HG03159 (cell line): ENCODE data around the gene ZBED1.
A peak's percentile ranks its signal among the peaks of the same experiment; 100 is the strongest.
"Not testable (repeated sequence)": the region's sequence is repeated elsewhere in the genome, so short reads cannot be mapped to it uniquely, and the experiment has no call there.

Experiments used
- ATAC-seq: cut with Tn5 transposase; IDR thresholded peaks from one replicate; pipeline ENCODE4 v1.9.1; 2021; ENCODE audit warnings: mild to moderate bottlenecking, moderate library complexity; ENCODE audit not compliant: unreplicated experiment

The ZBED1 gene

DNA sequence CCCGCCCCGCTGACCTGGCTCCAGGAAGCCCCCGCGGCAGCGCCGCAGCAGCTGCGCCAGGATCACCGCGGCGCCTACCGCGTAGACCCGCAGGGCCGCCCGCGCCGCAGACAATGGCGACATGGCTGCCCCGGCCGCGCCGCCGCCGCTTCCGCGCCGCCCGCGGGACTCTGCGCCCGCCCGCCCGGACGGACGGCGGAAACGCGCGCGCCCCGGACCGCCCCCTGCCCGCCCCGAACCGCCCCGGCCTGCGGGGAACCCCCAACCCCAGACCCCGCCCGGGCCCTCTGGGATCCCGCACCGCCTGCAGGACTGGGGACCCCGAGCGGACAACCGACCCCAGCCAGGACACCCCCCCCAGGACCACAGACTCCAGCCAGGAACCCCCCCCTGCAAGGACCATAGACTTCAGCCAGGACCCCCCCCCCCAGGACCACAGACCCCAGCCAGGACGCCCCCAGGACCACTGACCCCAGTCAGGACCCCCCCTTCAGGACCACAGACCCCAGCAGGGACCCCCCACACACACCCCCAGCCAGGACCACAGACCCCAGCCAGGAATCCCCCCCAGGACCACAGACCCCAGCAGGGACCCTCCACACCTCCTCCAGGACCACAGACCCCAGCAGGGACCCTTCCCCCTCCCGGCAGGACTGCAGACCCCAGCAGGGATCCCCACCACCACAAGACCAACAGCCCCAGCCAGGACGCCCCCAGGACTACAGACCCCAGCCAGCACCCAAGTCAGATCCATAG is at the start of gene ZBED1, which contains the start of gene DHRSX:
ZBED1 (minus strand) TSS at position 174 of the 756 bp plus-strand sequence. CDS start 10,257 bp downstream, outside the sequence.
DHRSX (minus strand) TSS at position 174 of the 756 bp plus-strand sequence; CDS start at position 123, 51 bp downstream.
- peak; percentile 56 for ATAC-seq

- ATAC-seq, result no peak
Observed at GRCh38 chrX:2549876-2550275, 49.1 kb upstream of the ZBED1 start.

- no peak for ATAC-seq
Observed at GRCh38 chrX:2548711-2549423, 48.1 kb upstream of the ZBED1 start.

DNA sequence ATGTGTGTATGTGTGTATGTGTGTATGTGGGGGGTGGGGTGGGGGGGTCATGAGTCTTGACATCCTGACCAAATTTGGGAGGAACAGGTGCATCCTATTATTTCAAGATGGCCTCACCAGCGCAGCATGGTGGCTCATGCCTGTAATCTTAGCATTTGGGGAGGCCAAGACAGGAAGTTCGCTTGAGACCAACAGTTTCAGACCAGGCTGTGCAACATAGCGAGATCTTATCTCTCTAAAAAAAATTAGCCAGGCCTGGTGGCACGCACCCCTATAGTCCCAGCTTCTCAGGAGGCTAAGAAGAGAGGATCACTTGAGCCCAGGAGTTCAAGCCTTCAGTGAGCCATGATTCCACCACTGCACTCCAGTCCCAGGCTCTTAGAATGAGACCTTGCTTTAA is 47.0 kb upstream of the ZBED1 start:
- no peak for ATAC-seq

DNA sequence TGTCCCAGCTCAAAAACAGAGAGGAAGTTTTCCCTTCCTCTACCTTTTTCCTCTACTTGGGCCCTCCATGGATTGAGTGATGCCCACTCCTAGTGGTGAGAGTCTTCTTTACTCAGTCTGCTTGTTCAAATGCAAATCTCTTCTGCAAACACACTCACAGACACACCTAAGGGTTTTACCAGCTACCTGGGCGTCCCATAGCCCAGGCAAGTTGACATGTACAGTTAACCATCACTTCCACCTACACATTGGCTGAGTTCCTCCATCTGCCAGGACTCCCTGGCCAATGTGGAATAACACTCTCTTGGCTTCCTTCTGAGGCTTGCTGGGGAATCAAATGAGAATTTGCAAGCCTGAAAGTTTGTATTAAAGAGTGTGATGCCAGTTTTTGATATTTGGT is 45.7 kb upstream of the ZBED1 start:
- ATAC-seq, result no peak

GRCh38 chrX:2545144-2545543 is 44.4 kb upstream of the ZBED1 start:
- ATAC-seq, result no peak

GRCh38 chrX:2542826-2543521 is 42.2 kb upstream of the ZBED1 start:
- no peak for ATAC-seq

- no peak for ATAC-seq
Observed at GRCh38 chrX:2541603-2542002, 40.8 kb upstream of the ZBED1 start.

DNA sequence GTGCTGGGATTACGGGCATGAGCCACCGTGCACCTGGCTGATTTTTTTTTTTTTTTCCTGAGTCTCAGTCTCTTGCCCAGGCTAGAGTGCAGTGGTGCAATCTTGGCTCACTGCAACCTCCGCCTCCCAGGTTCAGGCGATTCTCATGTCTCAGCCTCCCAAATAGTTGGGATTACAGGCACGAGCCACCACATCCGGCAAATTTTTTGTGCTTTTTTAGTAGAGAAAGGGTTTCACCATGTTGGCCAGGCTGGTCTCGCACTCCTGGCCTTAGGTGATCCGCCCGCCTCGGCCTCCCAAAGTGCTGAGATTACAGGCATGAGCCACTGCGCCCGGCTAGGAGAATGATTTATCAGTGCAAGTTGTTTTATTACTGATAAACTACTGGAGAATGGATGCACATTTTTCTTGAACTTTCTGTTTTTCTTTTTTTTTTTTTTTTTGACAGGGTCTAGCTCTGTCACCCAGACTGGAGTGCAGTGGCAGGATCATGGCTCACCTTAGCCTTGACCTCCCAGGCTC is 39.7 kb upstream of the ZBED1 start:
- ATAC-seq, result no peak

DNA sequence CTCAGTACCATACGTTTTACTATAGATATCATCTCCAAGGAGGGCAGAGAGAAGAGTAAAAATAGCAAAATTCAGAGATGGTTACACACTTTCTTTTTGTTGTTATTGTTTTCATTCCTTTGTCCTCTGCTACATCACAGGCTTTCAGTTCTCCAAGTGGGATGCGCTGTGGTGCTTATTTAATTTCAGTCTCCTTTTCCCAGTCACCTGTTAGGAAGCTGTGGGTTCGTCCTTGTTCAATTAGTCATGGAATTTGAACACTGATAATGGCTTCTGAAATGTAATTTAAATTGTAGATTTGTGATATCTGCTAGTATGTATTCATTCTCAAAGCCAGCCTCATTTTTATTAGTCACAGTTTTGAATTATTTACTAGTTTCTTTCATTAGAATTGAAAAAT is 38.8 kb upstream of the ZBED1 start:
- no peak for ATAC-seq

DNA sequence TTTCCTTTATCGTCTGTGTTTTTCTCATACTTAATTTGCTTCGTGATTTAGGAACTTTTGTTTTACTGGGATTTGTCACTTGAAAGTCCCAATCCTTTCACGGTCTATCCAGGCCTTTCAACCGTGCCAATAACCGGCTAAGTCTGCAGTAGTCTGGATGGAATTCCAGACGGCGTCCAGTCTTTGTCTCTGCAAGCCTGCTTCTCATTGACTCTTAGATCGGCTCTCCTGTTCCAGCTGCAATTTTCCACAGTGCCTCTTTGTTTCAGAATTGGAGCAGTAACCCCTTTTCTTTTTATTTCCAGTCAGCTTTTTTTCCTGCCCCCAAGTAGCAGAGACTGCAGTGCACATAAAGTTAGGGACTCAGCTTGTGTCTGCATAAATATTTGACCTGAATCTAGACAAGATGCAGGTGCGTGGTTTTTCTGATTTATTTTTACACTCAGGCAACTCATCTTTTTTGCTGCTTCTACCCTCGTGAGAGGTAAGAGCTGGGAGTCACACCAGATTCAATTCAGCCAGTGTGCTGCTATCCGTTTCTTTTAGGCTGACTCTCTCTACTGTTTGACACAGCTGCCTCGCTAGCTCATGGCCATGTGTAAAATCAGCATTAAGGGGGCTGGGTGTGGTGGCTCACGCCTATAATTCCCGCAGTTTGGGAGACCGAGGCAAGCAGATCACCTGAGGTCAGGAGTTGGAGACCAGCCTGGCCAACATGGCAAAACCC is 37.4 kb upstream of the ZBED1 start:
- no peak for ATAC-seq

GRCh38 chrX:2536974-2537373 is 36.2 kb upstream of the ZBED1 start:
- no peak for ATAC-seq

DNA sequence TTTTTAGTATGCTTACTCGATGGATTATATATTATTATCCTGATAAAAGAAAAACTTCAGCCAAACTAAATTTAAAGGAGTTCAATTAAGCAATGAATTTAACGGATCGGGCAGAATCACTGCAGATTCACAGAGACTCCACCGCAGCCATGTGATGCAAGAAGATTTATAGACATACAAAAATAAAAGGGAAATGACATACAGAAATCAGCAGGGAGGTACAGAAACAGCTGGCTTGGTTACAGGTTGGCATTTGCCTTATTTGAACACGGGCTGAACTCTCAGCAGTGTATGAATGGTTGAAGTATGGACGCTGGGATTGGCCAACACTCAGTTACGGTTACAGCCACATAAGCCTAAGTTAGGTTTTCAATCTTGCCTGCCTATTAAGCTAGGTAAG is 35.4 kb upstream of the ZBED1 start:
- no peak for ATAC-seq

GRCh38 chrX:2534261-2535021 is 33.7 kb upstream of the ZBED1 start:
- ATAC-seq, result not testable (repeated sequence)

DNA sequence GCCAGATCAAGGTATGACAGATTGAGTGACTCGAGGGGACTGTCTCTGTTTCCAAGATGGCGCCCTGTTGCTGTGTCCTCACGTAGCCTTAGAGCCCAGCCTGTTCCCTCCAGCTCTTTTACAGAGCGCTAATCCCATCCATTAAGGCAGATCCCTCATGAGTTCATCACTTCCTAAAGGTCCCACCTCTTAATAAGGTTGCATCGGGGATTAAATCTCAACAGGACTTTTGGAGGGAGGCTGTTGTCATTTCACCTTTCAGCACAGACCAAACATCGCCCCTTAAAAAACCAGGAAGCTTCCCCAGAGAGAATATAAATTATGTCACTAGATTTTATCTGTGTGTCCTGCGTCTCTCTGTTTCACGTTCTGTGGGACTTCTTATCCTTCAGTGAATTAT is 32.6 kb upstream of the ZBED1 start:
- no peak for ATAC-seq

GRCh38 chrX:2526390-2526789 is 25.6 kb upstream of the ZBED1 start:
- no peak for ATAC-seq

DNA sequence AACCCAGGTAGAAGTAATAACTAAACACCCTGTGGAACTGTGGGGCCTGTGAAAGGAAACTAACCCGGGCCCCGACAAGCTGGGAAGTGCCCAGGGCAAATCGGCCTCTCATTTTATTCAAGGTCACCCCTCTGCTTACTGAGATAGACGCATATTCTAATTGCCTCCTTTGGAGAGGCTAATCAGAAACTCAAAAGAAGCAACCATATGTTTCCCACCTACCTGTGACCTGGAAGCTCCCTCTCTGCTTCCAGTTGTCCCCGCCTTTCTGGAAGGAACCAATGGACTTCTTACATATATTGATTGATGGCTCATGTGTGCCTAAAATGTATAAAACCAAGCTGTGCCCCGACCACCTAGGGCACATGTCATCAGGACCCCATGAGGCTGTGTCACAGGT is 23.1 kb upstream of the ZBED1 start:
- no peak for ATAC-seq

GRCh38 chrX:2521927-2522386 is 21.2 kb upstream of the ZBED1 start:
- peak; percentile 20 for ATAC-seq

DNA sequence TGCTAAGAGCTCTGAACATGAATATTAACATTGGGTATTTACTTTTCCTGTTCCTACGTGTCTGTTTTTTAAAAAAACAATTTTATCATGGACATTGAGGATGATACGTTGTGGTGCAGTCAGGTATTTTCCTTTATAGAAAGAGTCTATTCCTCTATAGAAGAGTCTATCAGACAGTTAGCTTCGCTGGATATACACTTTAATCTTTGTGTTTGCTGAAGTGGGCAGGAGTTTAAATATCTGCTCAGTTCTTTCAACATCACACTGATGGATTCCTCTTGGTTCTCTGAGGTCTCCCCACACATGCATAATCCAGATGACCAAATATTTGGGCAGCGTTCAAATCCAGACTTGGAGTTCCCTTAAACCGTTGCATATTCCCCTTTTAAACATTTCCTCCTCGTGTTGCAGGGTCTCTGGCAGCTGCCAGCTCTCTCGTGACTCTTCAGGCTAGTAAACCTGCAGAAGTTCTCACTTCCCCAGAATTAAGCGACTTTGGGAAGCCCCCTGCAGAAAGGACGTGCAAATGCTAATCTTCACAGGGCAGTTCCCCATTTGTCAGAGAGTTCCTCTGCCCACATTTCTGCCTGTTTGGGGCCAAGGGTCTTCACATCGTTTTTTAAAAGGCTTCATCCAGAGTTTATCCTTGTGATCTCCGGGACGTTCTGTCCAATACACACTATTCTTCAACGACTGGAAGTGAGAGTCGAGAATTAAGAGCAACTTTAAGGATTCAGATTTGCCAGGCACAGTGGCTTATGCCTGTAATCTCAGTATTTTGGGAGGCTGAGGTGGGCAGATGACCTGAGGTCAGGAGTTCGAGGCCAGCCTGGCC is 20.5 kb upstream of the ZBED1 start:
- peak; percentile 82 for ATAC-seq
